SU-DHL-6 (cell line): ENCODE data around the gene GPC3.

Source experiments
- H2AFZ ChIP-seq: fragments of 200-600 bp; sonication (generic); 2 replicates; pipeline ENCODE4 v1.6.1; 2014; ENCODE audit warnings: low read depth, mild to moderate bottlenecking, moderate library complexity, mixed read lengths, antibody characterized with exemption, low read length; ENCODE audit not compliant: severe bottlenecking
- H3F3A ChIP-seq: fragments of 200-600 bp; shearing (Covaris generic); 2 replicates; pipeline ENCODE4 v1.6.0; 2016; ENCODE audit warnings: antibody characterized with exemption, mild to moderate bottlenecking; ENCODE audit not compliant: insufficient read depth
- H3K27ac ChIP-seq: fragments of 200-600 bp; sonication (generic); 2 replicates; pipeline ENCODE4 v1.5.1; 2016; ENCODE audit warnings: low read depth, mild to moderate bottlenecking, low read length, moderate library complexity, mixed read lengths
- H3K27me3 ChIP-seq: fragments of 200-600 bp; sonication (generic), shearing (Covaris generic); 2 replicates; pipeline ENCODE4 v1.6.0; 2014; ENCODE audit warnings: mild to moderate bottlenecking, low read length
- H3K36me3 ChIP-seq: fragments of 200-600 bp; sonication (generic); 2 replicates; pipeline ENCODE4 v1.6.1; 2014; ENCODE audit warnings: mild to moderate bottlenecking, low read length, mixed read lengths
- H3K4me2 ChIP-seq: fragments of 300-600, 200-600 bp; shearing (Covaris generic), sonication (generic); 2 replicates; pipeline ENCODE4 v1.6.0; 2014; ENCODE audit warnings: low read length, low read depth, mild to moderate bottlenecking; ENCODE audit not compliant: poor library complexity, severe bottlenecking
- H3K4me3 ChIP-seq: fragments of 200-600 bp; sonication (generic); 2 replicates; pipeline ENCODE4 v1.5.1; 2014; ENCODE audit warnings: antibody characterized with exemption, low read length, mild to moderate bottlenecking, mixed read lengths; ENCODE audit not compliant: insufficient read depth, poor library complexity, severe bottlenecking
- H3K79me2 ChIP-seq: fragments of 200-600 bp; sonication (generic); 2 replicates; pipeline ENCODE4 v1.6.1; 2014; ENCODE audit warnings: mild to moderate bottlenecking, low read length, moderate library complexity; ENCODE audit not compliant: insufficient read depth
- H3K9ac ChIP-seq: fragments of 200-600 bp; sonication (generic); 2 replicates; pipeline ENCODE4 v1.7.0; 2014; ENCODE audit warnings: mild to moderate bottlenecking, low read length
- H3K9me2 ChIP-seq: fragments of 200-600 bp; sonication (generic); replicated peaks from 2 replicates; pipeline ENCODE4 v1.6.1; 2014; ENCODE audit warnings: low read length; ENCODE audit not compliant: insufficient read depth
- H3K9me3 ChIP-seq: fragments of 200-600 bp; sonication (generic); 2 replicates; pipeline ENCODE4 v1.6.1; 2014; ENCODE audit warnings: low read length, mixed read lengths; ENCODE audit not compliant: insufficient read depth
- H4K20me1 ChIP-seq: fragments of 200-600 bp; sonication (generic); 2 replicates; pipeline ENCODE4 v1.6.1; 2014; ENCODE audit warnings: low read depth, mild to moderate bottlenecking, antibody characterized with exemption, low read length, moderate library complexity, mixed read lengths
- EZH2phosphoT487 ChIP-seq: fragments of 200-600 bp; sonication (generic), shearing (Covaris generic); conservative IDR thresholded peaks from 2 replicates; pipeline ENCODE4 v1.6.1; 2018; ENCODE audit warnings: mild to moderate bottlenecking, antibody characterized with exemption, low read length, moderate library complexity, mixed read lengths
- TF ChIP-seq, protein P1 (sequence below): fragments of 200-600 bp; sonication (generic); IDR thresholded peaks from one replicate; pipeline ENCODE4 v1.5.1; 2017; ENCODE audit warnings: antibody characterized with exemption, mild to moderate bottlenecking, low read length, moderate library complexity; ENCODE audit not compliant: insufficient read depth, poor library complexity, severe bottlenecking

GPC3 gene

DNA sequence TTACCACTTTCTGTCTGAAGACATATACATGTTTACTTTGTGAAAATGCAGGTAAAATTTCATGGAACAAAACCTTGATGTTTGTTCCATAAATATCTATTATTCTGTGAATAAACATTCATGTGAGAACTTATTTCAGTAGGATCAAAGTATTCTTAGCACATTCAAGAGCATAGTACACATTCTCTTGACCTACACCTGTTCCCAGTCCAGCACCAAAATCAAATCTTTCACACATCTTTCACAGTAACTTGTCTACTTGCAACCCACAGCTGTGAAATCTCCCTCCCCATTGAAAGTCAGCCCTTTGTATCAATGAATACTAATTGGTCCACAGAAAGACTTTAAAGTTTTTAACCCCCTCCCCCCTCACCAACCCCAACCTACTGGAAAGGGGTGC lies 283.2 kb downstream of the GPC3 start:
- H3K9me3 ChIP-seq: no peaks in the 10 kb centered on the region
- no peaks in the 10 kb centered on the region for H3K9me2 ChIP-seq
- no peak overlapping the region for H3K27ac ChIP-seq
- no peaks in the 10 kb centered on the region for H4K20me1 ChIP-seq
- H3K4me2 ChIP-seq: no peak overlapping the region
- H3K4me3 ChIP-seq: no peak overlapping the region
- no peak for TF ChIP-seq EZH2phosphoT487
- TF ChIP-seq, protein P1, sequence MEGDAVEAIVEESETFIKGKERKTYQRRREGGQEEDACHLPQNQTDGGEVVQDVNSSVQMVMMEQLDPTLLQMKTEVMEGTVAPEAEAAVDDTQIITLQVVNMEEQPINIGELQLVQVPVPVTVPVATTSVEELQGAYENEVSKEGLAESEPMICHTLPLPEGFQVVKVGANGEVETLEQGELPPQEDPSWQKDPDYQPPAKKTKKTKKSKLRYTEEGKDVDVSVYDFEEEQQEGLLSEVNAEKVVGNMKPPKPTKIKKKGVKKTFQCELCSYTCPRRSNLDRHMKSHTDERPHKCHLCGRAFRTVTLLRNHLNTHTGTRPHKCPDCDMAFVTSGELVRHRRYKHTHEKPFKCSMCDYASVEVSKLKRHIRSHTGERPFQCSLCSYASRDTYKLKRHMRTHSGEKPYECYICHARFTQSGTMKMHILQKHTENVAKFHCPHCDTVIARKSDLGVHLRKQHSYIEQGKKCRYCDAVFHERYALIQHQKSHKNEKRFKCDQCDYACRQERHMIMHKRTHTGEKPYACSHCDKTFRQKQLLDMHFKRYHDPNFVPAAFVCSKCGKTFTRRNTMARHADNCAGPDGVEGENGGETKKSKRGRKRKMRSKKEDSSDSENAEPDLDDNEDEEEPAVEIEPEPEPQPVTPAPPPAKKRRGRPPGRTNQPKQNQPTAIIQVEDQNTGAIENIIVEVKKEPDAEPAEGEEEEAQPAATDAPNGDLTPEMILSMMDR: no peak
- H3K36me3 ChIP-seq: no peaks in the 10 kb centered on the region
- H3K27me3 ChIP-seq: no peaks in the 10 kb centered on the region
- no peak overlapping the region for H2AFZ ChIP-seq
- H3F3A ChIP-seq: no peaks in the 10 kb centered on the region
- no peaks in the 10 kb centered on the region for H3K79me2 ChIP-seq
- H3K9ac ChIP-seq: no peak overlapping the region

DNA sequence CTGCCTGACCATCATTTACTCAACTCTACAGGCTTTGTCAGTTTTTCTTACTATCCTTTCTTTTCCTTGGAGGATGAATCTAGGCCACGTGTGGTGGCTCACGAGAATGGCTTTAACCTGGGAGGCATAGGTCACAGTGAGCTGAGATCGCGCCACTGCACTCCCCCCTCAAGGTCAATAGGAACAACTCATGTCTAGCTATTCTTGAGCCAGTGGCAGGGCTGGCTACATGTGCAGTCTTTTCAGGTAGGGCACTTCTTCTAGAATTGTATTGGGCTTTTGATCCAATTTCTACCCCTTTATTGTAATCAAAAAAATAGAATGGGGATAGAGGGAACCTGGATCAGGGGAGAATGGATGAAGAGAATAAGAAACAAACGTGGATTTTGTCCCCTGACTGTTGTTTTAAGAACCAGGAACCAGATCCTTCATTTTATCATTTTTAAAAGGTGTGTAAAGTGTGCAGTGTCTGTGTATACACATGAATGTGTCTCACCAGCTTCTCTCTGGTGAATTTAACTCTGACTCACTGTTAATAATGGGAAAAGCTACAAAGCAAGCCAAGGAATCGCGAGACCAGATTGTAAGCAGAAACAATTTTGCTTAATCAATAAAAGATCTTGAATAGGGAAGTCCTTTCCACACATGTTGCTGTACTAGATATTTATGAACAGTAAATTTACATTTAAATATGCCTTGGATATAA lies 286.2 kb downstream of the GPC3 start:
- no peaks in the 10 kb centered on the region for H3K9me2 ChIP-seq
- H3K9ac ChIP-seq: no peak overlapping the region
- H3K36me3 ChIP-seq: no peaks in the 10 kb centered on the region
- no peak overlapping the region for H3K4me3 ChIP-seq
- no peak overlapping the region for H3K4me2 ChIP-seq
- H3K27me3 ChIP-seq: no peaks in the 10 kb centered on the region
- H4K20me1 ChIP-seq: no peaks in the 10 kb centered on the region
- H3K9me3 ChIP-seq: no peaks in the 10 kb centered on the region
- no peak overlapping the region for H2AFZ ChIP-seq
- TF ChIP-seq, protein P1: no peak
- TF ChIP-seq EZH2phosphoT487: no peak
- no peak overlapping the region for H3K27ac ChIP-seq
- no peaks in the 10 kb centered on the region for H3K79me2 ChIP-seq
- H3F3A ChIP-seq: no peaks in the 10 kb centered on the region

DNA sequence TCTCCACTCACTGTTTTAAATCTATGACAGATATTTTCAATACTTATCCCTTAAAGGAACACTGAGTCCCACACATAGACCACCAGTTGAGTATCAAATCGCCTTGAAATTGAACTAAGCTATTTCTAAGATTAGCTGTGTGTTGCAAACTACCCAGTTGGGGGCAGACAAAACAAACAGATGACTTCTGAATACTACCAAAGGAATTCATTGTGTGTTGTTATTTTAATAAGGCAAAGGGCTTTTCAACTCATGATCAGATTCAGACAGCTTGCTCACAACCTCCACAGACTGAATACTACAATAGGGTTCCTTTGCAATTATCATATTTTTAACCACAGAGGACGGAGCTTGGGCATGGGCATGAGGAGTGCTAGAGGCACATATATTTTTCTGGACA lies 287.1 kb downstream of the GPC3 start:
- Histone ChIP-seq H3K36me3 (no peaks in the 10 kb centered on the region), H3K79me2 (no peaks in the 10 kb centered on the region), H3K27ac (no peak overlapping the region), H3F3A (no peaks in the 10 kb centered on the region), H3K4me3 (no peak overlapping the region), H2AFZ (no peak overlapping the region), H3K9me2 (no peaks in the 10 kb centered on the region), H3K9ac (no peak overlapping the region), H3K27me3 (no peaks in the 10 kb centered on the region), H3K9me3 (no peaks in the 10 kb centered on the region), H4K20me1 (no peaks in the 10 kb centered on the region), H3K4me2 (no peak overlapping the region)
- TF ChIP-seq EZH2phosphoT487: no peak
- TF ChIP-seq, protein P1: no peak
